GM12878 (cell line): ENCODE data around the gene MZB1.

Experiments used
- ATF7 ChIP-seq: fragments of 450-650 bp; IDR thresholded peaks from 2 replicates; pipeline ENCODE4 v1.6.1; 2016; ENCODE audit warnings: low read depth, mild to moderate bottlenecking
- BACH1 ChIP-seq: fragments of 450-650 bp; IDR thresholded peaks from 2 replicates; pipeline ENCODE4 v1.6.1; 2017; ENCODE audit warnings: mild to moderate bottlenecking, borderline replicate concordance
- BHLHE40 ChIP-seq, 2 experiments: fragments of 450-650 bp in 1 of 2; IDR thresholded peaks; 2 replicates each; pipeline ENCODE4 v1.6.1; 2011 to 2017; ENCODE audit warnings: low read depth in 2 of 2, borderline replicate concordance in 1 of 2, improper control_type of control experiment in 1 of 2, low read length in 1 of 2, mild to moderate bottlenecking in 1 of 2
- BRCA1 ChIP-seq: IDR thresholded peaks from 2 replicates; pipeline ENCODE4 v1.6.1; 2011; ENCODE audit warnings: low read depth, low read length, improper control_type of control experiment
- CTCF ChIP-seq, 3 experiments: IDR thresholded peaks in 2 of 3; conservative IDR thresholded peaks in 1 of 3; 2 replicates each; pipeline ENCODE4 v1.5.1; 2011; ENCODE audit warnings: low read depth in 3 of 3, low read length in 3 of 3, mild to moderate bottlenecking in 3 of 3, control low read depth in 2 of 3, moderate library complexity in 2 of 3, inconsistent platforms in 1 of 3, mixed read lengths in 1 of 3; ENCODE audit not compliant: control insufficient read depth in 2 of 3, insufficient read depth in 1 of 3; ENCODE audit errors: extremely low read depth in 1 of 3
- EP300 ChIP-seq, 2 experiments: fragments of 150-350 bp in 1 of 2; IDR thresholded peaks; 2 replicates each; pipeline ENCODE4 v1.6.1; 2011 to 2012; ENCODE audit warnings: low read depth in 2 of 2, low read length in 2 of 2, borderline replicate concordance in 1 of 2, improper control_type of control experiment in 1 of 2, inconsistent platforms in 1 of 2; ENCODE audit not compliant: control insufficient read depth in 1 of 2
- JUND ChIP-seq: IDR thresholded peaks from 2 replicates; pipeline ENCODE4 v1.6.1; 2012; ENCODE audit warnings: low read depth, mild to moderate bottlenecking, low read length, improper control_type of control experiment, moderate library complexity
- MAX ChIP-seq: IDR thresholded peaks from 2 replicates; pipeline ENCODE4 v1.6.1; 2012; ENCODE audit warnings: low read depth, low read length, improper control_type of control experiment
- MEF2A ChIP-seq: IDR thresholded peaks from 2 replicates; pipeline ENCODE4 v1.6.1; 2011; ENCODE audit warnings: low read depth, mild to moderate bottlenecking, low read length, moderate library complexity; ENCODE audit not compliant: insufficient read depth
- NFXL1 ChIP-seq: fragments of 450-650 bp; IDR thresholded peaks from 2 replicates; pipeline ENCODE4 v1.6.1; 2017; ENCODE audit warnings: antibody characterized with exemption, mild to moderate bottlenecking, borderline replicate concordance
- POLR2AphosphoS5 ChIP-seq: IDR thresholded peaks from 2 replicates; pipeline ENCODE4 v1.6.1; 2011; ENCODE audit warnings: mild to moderate bottlenecking, low read length, inconsistent platforms
- REST ChIP-seq: IDR thresholded peaks from 2 replicates; pipeline ENCODE4 v1.6.1; 2012; ENCODE audit warnings: mild to moderate bottlenecking, low read depth, low read length
- ZNF207 ChIP-seq: fragments of 450-650 bp; IDR thresholded peaks from 2 replicates; pipeline ENCODE4 v1.6.1; 2014; ENCODE audit warnings: antibody characterized with exemption, mild to moderate bottlenecking, borderline replicate concordance

GRCh38 chr5:139376364-139376763 lies 13.3 kb downstream of the MZB1 start:
- TF ChIP-seq POLR2AphosphoS5 (no peak), BHLHE40 (IDR thresholded peaks at IDR 0.05; ENCODE audit: borderline replicate concordance in 1 of 2, low read depth in 2 of 2, low read length in 1 of 2) (no peak), CTCF (IDR thresholded peaks at IDR 0.05 in 2 of 3, conservative IDR thresholded peaks at IDR 0.05 in 1 of 3; ENCODE audit: control insufficient read depth in 2 of 3, extremely low read depth in 1 of 3, insufficient read depth in 1 of 3, low read depth in 3 of 3, low read length in 3 of 3) (no peak), MEF2A (no peak), MAX (no peak), ATF7 (no peak), BACH1 (no peak), BRCA1 (no peak), ZNF207 (no peak), JUND (no peak), EP300 (IDR thresholded peaks at IDR 0.05; ENCODE audit: borderline replicate concordance in 1 of 2, control insufficient read depth in 1 of 2, low read depth in 2 of 2, low read length in 2 of 2) (no peak), NFXL1 (no peak), REST (no peak)
